ENCODE results near the gene FBP2. TPM values are rescaled to one million over a fixed set of nuclear protein-coding genes. Genes with fewer than 3 reads are reported as not detected.

The FBP2 gene
- total and polyA plus RNA-seq, 2 of the 8 experiments (the other 6 are each of a cell fraction or from before 2014, with no cell fraction given), result not detected

DNA sequence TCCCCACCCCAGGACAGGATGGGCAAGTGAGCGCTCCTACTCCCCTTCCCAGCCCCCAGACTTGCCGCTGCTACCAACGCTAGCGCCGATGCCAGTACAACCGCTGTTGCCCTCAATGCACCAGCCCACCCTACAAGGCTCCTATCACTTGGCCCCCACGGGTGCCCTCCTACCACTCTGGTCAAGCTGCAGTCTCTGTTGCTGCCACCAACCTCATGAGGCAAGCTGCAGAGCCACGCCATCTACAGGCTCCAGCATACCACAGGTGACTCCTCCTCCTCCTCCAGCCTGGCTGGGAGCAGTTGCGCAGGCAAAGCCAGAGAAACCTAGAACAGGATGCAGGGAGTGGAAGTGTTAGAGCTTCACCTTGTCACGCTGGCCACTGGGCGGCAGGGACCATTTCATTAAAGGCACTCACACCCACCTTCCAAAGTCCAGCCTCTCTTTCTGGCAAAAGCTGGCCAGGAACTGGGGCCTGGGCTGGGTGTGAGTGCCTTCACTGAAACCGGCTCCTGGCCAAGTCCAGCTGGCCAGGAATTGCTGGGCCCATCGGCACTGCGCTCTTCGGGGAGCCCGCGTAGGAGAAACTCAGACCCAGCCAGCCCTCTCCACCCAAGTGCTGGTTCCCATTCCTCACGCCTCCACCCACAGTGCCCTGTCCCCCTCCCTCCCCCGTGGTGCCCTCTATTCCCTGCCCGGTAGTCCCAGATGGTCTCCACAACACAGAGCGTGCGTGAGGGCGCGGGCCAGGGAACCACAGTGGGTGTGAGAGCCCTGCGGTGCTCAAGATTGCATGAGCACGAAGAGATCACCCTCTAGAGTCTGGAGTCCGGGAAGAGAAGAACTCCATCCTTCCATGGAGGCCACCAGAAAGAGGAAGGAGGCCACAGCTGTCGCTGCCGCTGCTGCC lies 40.3 kb downstream of the FBP2 start (continued):
- no peak for TF ChIP-seq SIN3A (conservative IDR thresholded peaks at IDR 0.05 in 1 of 2, IDR thresholded peaks at IDR 0.05 in 1 of 2; ENCODE audit: low read depth in 1 of 2, low read length in 2 of 2)

Measured in H1 (cell line).